Inferior parietal cortex (tissue), 1 donor: ENCODE measurements around the gene OAS2.

ENCODE experiments used
- DNase-seq: peaks from one replicate; pipeline ENCODE4 v3.0.0-alpha.2; 2016; ENCODE audit errors: extremely low spot score

Gene OAS2

DNA sequence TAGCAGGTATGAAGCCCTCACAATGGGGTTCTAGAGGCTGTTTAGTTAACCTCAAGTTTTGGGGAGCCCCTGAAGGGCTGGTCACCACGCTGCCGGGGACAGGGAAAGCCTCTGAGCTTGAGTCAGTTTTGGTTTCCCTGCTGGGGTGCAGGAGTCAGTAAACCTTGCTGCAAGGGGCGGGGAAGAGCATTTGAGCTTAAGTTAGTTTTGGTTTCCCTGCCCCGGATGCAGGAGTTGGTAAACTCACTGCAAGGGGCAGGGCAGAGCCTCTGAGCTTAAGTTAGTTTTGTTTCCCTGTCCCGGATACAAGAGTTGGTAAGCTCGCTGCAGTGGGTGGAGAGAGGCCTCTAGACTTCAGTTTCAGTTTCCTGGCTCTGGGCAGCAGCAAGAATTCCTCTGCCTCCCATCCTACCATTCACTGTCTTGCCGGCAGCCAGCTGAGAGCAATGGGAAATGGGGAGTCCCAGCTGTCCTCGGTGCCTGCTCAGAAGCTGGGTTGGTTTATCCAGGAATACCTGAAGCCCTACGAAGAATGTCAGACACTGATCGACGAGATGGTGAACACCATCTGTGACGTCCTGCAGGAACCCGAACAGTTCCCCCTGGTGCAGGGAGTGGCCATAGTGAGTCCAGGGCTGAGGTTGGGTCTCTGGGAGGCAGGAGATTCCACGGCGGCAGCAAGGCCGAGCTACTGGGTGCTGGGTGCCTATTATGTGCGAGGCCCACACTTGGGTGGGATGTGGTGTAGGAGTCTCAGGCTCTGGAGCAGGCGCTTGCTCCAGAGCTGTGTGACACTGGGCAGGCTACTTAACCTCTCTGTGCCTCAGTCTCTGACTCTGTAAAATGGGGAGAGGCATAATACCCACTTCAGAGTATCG, at the start of gene OAS2:
Gene OAS2, plus strand, starts transcription at position 357 of the 878 bp plus-strand sequence. Its CDS starts 90 bp downstream, at position 447.
- DNase-seq = peak; percentile 6

GRCh38 chr12:112928978-112929377, 49.3 kb upstream of the OAS2 start:
- DNase-seq = no peak

DNA sequence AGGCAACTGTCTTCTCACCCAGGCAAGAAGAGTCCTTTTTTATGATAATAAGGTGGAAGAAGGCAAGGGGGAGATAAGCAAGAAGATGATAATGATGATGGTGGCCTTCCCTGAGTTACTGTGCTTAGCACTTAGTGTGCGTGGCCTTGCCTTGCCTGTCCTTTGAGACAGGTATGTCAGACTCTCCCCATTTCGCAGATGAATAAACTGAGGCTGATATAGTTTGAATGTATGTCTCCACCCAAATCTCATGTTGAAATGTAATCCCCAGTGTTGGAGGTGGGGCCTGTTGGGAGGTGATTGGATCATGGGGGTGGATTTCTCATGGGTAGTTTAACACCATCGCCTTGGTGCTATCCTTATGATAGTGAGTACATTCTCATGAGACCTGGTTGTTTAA, 48.6 kb upstream of the OAS2 start:
- DNase-seq = no peak

- no peak for DNase-seq
Measured at GRCh38 chr12:112930350-112930749, 48.0 kb upstream of the OAS2 start.

- DNase-seq = no peak
Measured at GRCh38 chr12:112932485-112933128, 45.7 kb upstream of the OAS2 start.

DNA sequence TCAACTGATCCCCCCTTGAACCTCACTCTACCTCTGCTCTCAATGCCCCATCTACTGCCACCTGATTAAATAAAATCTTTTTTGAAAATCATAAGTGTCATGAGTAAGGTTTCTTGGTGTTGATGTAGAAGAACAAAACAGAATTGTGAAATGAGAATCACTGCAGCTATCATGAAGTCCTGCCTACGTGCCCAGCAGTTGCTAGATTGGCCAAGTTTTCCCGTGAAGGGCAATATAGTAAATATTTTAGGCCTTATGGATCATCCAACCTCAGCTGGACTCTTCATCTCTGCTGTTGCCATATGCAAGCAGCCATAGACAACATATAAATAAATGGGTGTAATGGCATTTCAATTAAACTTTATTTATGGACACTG, 45.2 kb upstream of the OAS2 start:
- no peak for DNase-seq

GRCh38 chr12:112936264-112936663, 42.1 kb upstream of the OAS2 start:
- no peak for DNase-seq

GRCh38 chr12:112936927-112937326, 41.4 kb upstream of the OAS2 start:
- DNase-seq = no peak

GRCh38 chr12:112937741-112938719, 40.3 kb upstream of the OAS2 start, which contains the start of gene OAS3:
OAS3 (plus strand) TSS chr12:112938474; CDS start chr12:112938531, 57 bp downstream.
- peak; percentile 45 for DNase-seq

GRCh38 chr12:112938751-112939150, 39.6 kb upstream of the OAS2 start:
- no peak for DNase-seq

- DNase-seq = no peak
Measured at GRCh38 chr12:112939761-112940381, 38.4 kb upstream of the OAS2 start.

DNA sequence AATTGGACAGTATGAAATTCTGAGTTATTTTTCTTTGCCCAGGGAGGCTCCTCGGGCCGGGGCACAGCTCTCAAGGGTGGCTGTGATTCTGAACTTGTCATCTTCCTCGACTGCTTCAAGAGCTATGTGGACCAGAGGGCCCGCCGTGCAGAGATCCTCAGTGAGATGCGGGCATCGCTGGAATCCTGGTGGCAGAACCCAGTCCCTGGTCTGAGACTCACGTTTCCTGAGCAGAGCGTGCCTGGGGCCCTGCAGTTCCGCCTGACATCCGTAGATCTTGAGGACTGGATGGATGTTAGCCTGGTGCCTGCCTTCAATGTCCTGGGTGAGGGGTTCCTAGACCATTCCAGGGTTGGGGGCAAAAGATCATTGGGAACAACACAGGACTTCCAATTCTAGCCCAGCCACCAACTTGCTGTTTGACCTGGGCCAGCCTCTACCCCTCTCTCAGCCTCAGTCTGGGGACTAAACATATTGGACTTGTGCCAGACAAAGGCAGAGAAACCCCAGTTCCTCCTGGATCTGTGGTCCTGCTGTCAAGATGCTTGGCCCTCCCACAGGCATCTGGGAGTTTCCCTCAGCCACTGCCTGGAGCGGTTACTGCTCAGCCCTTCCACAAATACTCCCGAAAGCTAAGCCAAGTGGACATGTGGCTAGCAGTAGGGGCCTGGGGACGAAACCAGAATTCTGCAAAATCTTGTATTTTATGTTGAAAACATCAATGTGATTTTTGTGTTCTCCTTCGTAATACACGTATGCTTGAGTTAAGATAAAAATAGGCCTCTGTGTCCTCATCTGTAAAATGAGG, 36.6 kb upstream of the OAS2 start:
- DNase-seq = no peak

GRCh38 chr12:112942572-112942971, 35.7 kb upstream of the OAS2 start:
- no peak for DNase-seq

GRCh38 chr12:112944024-112944690, 34.2 kb upstream of the OAS2 start:
- no peak for DNase-seq

DNA sequence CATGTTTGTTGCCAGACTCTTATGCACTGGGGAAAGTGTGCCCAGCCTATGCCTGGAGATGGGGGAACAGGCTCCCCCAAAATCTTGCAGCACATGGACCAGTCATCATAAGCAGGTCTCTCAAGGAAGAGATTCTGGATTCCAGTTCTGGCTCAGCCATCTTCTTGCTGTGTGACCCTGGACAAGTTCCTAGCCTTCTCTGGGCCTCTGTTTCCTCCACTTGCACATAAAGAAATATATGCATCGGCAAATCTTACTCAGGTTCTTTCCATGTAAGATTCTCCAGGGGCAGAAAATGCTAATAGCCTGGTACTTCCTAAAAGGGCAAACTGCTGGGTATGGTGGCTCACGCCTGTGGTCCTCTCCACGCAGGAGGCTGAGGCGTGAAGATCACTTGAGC, 32.8 kb upstream of the OAS2 start:
- DNase-seq = no peak

GRCh38 chr12:112946236-112947000, 31.9 kb upstream of the OAS2 start:
- no peak for DNase-seq

DNA sequence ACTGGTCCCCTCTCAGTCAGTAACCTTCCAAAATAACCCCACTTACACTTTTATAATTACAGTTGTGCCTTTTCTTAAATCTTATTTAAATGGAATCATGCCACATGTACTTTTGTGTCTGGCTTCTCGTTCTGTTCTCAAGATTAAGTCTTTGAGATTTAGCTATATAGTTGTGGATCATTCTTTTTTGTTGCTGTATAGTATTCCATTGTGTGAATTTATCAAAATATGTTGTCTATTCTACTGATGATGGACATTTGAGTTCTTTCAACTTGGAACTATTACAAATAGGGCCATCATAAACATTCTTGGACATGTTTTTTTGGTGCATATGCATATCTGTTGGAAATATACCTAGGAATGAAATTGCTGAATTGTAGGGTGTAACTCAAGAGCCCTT, 31.0 kb upstream of the OAS2 start:
- DNase-seq = no peak

- DNase-seq = no peak
Measured at GRCh38 chr12:112947761-112948160, 30.6 kb upstream of the OAS2 start.

DNA sequence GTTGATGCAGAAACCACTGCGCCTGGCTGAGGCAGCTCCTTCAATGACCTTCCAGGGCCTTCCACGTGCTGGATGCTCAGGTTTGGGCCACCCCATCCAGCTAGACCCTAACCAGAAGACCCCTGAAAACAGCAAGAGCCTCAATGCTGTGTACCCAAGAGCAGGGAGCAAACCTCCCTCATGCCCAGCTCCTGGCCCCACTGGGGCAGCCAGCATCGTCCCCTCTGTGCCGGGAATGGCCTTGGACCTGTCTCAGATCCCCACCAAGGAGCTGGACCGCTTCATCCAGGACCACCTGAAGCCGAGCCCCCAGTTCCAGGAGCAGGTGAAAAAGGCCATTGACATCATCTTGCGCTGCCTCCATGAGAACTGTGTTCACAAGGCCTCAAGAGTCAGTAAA, 29.5 kb upstream of the OAS2 start:
- no peak for DNase-seq
